VCaP (cell line): ENCODE measurements around the gene MYLIP.
"Not testable (repeated sequence)": the region's sequence is repeated elsewhere in the genome, so short reads cannot be mapped to it uniquely, and the experiment has no call there.

Experiments used
- H3K27ac ChIP-seq: fragments of 450-650 bp; 2 replicates; pipeline ENCODE4 v1.5.1; 2017
- TF ChIP-seq, protein P1 (sequence below): fragments of 450-650 bp; conservative IDR thresholded peaks from 2 replicates; pipeline ENCODE4 v1.5.1; 2017; ENCODE audit warnings: mild to moderate bottlenecking, moderate library complexity

Gene MYLIP

DNA sequence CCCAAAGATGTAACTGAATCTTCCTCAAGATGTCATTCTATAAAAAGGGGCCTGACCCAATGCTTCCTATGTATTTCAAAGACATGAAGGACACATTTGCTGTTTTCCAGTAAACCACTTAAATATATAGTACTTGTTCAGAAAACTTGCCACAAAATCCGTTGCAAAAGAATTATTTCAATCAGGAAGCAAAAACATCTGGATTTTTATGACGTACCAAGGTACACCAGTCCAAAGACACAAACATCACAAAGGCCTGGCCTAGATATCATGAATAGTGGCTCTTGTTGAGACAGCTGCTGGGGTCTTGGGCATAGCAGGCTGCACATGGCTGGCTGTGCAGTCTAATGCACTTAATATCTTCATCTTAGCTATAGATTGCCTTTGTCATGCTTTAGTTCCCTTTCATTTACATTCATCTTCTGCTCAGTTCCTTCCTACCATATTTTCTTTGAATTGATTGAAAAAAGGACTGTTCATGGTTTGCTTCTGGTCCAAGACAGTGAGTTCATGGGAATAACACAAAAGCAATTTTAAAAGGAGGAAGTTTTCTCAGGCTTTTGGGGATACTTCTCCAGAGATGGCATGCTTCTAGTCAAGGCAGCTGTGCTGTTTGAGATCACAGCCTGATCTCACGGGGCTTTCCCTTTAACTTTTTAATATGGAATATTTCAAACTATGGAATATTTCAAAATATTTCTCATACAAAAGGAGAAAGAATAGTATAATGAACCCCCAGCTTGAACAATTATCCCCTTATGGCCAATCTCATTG, 44.5 kb downstream of the MYLIP start:
- H3K27ac ChIP-seq: no peak overlapping the region
- TF ChIP-seq, protein P1, sequence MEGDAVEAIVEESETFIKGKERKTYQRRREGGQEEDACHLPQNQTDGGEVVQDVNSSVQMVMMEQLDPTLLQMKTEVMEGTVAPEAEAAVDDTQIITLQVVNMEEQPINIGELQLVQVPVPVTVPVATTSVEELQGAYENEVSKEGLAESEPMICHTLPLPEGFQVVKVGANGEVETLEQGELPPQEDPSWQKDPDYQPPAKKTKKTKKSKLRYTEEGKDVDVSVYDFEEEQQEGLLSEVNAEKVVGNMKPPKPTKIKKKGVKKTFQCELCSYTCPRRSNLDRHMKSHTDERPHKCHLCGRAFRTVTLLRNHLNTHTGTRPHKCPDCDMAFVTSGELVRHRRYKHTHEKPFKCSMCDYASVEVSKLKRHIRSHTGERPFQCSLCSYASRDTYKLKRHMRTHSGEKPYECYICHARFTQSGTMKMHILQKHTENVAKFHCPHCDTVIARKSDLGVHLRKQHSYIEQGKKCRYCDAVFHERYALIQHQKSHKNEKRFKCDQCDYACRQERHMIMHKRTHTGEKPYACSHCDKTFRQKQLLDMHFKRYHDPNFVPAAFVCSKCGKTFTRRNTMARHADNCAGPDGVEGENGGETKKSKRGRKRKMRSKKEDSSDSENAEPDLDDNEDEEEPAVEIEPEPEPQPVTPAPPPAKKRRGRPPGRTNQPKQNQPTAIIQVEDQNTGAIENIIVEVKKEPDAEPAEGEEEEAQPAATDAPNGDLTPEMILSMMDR: no peak

DNA sequence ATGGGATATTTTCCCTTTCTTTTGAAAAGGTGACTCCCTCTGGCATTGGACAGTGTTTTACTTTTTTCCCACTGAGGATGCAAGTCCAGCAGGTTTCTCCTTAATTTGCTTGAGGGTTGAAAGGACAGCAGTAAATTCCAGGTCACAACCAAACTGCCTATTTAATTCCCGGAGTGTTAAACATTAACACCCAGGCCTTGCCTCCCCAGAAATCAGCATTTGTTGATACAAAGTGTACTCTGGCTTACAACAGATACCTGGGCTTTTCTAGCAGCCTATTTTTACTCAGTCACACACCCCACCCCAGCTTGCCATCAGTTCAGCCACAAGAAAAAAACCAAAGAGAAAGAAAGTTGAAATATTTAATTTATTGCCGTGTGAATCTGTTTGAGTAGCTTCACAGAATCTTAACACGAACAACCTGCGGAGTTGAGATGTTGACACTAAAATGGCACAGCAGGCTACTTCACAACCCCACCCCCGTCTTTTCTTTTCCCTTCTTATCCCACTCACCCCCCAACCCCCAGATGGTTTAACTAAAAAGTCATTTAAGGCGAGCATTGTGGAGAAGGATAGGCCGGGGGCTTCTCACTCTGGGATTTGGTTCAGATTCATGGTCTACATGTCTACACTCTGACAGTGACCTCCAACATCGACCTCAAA, 45.7 kb downstream of the MYLIP start:
- no peak overlapping the region for H3K27ac ChIP-seq
- TF ChIP-seq, protein P1: no peak

DNA sequence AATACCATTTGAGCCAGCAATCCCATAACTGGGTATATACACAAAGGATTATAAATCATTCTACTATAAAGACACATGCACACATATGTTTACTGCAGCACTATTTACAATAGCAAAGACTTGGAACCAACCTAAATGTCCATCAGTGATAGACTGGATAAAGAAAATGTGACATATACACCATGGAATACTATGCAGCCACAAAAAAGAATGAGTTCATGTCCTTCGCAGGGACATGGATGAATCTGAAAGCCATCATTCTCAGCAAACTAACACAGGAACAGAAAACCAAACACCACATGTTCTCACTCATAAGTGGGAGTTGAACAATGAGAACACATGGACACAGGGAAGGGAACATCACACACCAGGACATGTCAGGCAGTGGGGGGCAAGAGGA, 47.7 kb downstream of the MYLIP start:
- H3K27ac ChIP-seq: not testable (repeated sequence)

DNA sequence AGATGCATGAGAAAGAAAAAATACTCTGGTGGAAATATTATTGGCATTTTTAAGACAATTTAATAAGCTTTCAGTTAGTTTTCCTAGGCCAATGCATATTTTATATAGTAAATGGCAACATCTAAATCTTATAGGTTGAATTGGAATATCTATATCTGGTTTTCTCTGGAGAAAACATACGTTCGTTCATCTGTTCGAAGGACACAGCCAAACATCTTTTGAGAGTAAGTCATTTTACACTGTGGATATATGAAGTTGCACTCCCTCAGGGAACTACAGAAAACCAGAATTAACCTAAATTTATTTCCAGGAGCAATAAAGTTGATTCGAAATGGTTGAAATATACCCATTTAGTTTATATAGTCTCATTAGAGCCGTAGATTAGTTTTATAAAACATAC, 49.0 kb downstream of the MYLIP start:
- TF ChIP-seq, protein P1: no peak
- H3K27ac ChIP-seq: no peak overlapping the region

DNA sequence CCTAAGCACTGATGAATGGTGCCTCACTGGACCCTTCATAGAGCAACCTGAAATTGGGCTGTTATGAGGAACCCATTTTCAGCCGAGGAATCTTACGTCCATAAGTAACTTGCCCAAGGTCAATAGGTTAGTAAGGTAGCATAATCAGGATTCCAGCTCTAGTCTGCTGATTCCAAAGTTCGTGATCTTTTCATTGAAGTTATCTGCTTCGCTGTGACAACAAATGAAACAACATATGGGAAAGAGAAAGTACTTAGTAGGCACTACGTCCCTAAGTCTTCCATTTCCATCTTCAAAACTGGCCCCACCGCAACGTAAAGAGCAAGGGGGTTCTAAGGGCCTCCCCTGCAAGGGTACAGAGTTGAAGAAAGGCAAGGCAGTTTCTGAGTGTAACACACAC, 49.5 kb downstream of the MYLIP start:
- TF ChIP-seq, protein P1: no peak
- H3K27ac ChIP-seq: no peak overlapping the region

DNA sequence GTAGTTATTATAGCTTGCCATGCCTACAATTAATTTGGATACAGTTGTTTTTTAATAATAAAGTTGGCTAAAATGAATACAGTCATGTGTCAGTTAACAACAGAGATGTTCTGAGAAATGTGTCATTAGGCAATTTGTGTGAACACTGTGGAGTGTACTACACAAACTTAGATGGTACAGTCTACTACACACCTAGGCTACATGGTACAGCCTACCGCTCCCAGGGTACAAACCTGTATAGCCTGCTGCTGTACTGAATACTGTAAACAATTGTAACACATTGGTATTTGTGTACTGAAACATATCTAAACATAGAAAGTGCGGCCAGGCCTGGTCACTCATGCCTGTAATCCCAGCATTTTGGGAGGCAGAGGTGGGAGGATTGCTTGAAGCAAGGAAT, 50.2 kb downstream of the MYLIP start:
- TF ChIP-seq, protein P1: no peak
- no peak overlapping the region for H3K27ac ChIP-seq

DNA sequence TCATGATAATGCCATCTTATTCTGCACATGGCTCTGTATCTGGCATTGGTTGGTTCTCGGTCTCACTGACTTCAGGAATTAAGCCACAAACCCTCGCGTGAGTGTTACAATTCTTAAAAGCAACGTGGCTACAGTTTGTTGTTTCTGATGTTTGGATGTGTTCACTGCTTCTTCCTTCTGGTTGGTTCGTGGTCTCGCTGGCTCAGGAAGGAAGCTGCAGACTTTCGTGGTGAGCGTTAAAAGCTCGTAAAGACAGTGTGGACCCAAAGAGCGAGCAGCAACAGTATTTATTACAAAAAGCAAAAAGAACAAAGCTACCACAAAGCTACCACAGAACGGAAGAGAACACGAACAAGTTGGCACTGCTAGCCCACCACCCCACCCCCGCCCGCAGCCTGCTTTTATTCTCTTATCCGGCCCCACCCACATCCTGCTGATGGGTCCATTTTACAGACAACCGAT, 51.1 kb downstream of the MYLIP start:
- TF ChIP-seq, protein P1: no peak
- no peak overlapping the region for H3K27ac ChIP-seq
